Stimulated activated naive CD4-positive, alpha-beta T cell treated with Interleukin-2 at 50 U/mL for 16 hours (primary cell): ENCODE results near the gene SYTL1.
A peak's percentile ranks its signal among the peaks of the same experiment; 100 is the strongest.

Source experiments
- DNase-seq: peaks from one replicate; lab custom pipeline; 2025; lab: John Stamatoyannopoulos, UW

Gene SYTL1, protein sequence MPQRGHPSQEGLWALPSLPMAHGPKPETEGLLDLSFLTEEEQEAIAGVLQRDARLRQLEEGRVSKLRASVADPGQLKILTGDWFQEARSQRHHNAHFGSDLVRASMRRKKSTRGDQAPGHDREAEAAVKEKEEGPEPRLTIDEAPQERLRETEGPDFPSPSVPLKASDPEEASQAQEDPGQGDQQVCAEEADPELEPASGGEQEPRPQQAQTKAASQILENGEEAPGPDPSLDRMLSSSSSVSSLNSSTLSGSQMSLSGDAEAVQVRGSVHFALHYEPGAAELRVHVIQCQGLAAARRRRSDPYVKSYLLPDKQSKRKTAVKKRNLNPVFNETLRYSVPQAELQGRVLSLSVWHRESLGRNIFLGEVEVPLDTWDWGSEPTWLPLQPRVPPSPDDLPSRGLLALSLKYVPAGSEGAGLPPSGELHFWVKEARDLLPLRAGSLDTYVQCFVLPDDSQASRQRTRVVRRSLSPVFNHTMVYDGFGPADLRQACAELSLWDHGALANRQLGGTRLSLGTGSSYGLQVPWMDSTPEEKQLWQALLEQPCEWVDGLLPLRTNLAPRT

DNA sequence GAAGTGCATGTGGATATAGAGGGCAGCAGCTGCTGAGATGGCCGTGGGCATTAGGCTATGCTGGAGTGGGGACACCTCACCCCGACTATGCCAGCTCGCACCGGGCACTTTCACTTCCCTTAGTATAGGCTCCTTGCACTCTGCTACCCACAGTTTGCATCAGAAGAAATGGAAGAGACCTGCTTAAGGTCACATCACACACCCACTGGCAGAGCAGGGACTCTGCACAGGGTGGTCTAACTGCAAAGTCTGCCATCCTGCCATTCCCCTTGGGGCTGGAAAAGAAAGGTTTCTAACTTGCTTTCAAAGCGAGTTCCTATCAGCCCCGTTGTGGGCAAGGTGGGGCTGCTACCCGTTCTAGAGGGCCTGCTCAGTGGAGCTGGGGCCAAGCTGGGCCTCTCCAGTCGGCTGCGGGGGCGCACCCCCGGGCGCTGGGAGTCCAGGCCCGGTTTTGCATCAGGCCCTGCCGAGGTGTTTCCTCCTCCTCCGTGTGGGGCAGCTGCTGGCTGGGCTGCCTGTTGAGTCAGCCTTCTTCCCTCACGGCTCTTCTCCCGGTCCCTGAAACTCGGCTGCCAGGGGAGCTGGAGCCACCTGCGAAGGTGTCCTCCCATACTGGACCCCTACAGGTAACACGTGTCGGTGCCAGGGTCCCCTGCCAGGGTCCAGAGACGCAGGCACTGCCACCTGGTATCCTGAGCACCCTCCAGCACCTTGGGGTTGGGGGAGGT, at the start of gene SYTL1:
TSS of gene SYTL1 (plus strand) at position 498 of the 728 bp plus-strand sequence. CDS start 3,313 bp downstream, outside the sequence.
- DNase-seq: peak; percentile 55

DNA sequence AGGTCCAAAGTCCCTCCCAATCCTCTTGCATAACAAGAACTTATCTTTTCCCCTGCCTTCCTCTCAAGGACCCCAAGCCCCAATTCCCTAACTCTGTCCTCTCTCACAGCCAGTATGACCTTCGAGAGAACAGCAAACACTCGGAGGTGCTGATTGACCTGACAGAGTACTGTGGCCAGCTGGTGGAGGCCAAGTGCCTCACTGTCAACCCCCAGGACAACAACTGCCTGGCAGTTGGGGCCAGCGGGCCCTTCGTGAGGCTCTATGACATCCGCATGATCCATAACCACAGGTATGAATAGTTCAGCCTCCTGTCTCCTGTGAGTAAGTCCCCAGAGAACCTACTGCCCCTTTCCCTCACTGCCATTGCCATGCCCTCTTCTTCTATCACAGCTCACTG, 49.7 kb upstream of the SYTL1 start:
- DNase-seq: no peak

DNA sequence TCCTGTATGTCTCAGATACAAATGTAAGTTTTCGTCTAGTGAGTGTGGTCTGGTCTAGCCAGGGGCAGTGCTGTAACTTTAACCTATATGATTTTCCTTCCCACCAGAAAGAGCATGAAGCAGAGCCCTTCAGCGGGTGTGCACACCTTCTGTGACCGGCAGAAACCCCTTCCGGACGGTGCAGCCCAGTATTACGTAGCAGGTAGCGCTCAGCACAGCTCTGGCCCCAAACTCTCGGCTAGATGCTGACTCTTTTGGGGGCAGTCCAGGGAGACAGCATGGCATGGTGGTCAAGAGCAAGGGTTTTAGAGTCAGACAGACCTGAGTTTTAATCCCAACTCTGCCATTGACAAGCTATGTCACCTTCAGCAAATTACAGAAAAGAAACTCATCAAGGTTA, 47.9 kb upstream of the SYTL1 start:
- DNase-seq: no peak

DNA sequence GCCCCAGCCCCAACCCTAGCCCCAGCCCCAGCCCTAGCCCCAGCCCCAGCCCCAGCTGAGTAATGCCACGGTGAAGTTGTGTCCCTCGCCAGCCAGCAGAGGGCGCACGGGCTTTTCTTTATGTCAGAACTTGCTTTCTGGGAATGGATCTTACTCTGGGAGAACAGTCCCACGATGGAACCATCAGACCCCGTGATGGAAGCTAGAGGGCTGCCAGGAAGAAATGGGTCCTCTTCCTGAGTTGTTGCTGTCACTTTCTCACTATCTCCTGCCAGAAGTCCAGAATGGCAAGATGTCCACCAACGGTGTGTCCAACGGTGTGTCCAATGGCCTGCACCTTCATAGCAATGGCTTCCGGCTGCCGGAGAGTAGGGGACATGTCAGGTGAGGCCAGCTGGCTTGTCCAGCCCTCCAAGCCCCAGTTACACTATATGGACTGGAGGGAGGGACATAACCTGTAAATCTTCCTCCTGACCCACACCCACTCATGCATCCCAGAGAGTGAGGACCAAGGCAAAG, 45.0 kb upstream of the SYTL1 start:
- DNase-seq: peak; percentile 63

DNA sequence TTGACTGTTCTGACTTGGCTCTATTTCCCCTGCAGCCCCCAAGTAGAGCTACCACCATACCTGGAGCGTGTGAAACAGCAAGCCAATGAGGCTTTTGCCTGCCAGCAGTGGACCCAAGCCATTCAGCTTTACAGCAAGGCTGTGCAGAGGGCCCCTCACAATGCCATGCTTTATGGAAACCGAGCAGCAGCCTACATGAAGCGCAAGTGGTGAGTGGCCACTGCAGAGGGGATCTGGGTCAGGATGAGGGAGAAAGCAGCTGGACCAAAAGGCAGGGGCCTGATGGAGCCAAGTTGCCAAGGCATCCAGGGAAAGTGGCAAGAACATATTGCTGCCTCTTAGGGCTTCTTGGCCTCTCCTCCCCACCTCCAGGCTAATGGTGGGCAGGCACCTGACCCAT, 43.9 kb upstream of the SYTL1 start:
- DNase-seq: no peak

DNA sequence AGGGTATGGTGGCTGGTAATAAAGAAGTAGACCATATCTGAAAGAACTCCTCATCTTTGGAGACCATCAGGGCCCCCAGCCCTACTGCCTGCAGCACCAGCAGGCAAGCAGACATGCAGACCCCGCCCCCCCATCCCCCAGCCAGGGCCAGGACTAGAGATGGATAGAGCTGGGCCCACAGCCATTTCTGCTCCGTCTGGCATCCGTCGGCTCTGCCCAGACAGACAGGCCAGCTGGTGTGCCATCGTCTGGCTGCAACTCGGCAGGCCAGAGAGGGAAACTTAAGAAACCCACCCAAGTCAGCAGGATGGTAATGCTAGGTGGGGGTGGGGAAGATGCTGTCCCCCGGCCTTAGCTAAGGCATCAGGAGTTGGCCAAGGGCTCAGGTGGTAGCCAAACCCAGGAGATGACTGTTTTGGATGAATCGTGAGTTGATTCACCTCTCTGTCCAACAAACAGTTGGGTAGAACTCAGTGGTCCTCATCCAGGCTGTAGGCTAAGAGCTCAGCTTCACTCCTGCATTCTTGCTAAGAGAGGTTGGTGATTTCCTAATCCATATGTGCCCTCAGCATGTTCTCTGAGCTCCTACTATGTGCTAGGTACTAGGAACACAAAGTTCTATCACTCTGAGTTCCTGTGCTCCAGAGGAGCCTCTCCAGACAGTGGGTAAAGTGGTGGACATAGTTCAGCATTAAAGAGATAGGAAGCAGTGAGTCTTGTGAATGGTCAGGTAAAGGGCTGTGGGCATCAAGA, 43.0 kb upstream of the SYTL1 start:
- DNase-seq: no peak

DNA sequence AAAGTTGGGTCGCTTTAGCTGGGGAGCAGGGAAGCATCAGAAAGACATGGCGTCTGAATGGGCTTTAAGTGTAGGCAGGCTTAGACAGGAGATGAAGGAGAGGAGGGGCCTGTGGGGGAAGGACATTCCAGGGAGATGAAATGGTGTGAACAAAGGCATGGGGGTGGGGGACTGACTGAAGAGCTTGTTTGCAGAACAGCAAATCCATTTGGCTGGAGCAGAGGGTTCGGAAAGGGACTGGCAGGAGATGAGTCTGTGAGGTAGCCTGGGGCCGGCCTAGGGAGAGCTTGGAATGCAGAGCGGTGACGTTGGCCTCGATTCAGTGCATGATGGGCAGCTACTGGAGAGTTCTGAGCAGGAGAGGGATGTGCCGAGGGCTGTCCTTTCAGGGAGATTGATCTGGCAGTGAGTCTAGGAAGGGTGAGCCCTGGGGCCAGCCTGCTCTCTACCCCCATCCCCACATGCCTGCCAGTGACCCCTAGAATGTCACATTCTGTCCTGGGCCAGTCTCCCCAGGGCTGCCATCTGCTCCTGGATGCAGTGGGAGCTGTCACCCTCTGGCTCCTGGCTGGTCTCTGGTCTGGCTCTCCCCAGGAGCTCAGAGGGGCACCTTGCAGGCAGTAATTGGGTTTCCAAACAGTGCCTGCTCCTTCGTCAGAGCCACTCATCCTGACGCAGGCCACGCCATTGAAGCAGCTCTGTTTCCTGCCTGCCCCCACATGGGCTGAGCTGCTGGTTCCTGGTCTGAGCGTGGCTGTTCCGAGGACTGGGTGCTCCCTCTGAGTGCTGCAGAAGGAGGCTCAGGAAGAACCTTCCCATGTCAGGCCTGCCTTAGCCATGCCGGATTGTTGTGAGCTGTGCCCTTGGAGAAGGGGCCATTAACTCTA, 42.2 kb upstream of the SYTL1 start:
- DNase-seq: no peak

DNA sequence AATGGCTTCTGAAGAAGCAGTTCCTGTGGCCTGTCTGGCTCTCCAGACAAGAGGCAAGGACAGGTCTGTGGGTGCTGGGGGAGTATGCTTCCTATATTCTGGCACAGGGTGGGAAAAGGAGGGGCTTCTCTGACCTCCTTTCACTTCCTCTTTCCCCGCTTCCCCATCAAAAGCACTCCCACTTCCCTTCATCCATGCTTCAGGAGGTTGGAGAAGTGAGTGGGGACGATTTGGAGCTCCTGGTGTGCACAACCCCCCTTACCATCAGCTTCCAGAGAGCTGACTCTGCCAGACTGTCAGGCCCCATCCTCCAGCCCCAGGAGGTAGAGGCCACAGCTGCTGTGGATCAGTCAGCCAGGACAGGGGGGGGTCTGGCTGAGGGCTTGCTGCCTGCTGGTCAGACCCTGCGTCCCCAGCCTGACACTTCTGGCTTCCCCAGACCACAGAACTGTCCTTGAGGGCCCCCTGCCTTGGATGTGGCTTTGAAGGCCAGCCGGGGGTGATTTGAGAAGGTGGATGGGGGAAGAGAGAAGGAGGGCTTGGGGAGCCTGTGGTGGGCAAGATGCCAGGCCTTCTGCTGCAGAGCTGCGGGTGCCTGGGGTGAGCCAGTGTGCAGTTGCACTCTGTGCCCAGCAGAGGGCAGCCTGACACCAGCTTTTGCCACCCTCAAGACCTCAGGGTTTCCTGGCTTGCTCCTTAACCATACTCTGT, 41.3 kb upstream of the SYTL1 start:
- peak; percentile 49 for DNase-seq

DNA sequence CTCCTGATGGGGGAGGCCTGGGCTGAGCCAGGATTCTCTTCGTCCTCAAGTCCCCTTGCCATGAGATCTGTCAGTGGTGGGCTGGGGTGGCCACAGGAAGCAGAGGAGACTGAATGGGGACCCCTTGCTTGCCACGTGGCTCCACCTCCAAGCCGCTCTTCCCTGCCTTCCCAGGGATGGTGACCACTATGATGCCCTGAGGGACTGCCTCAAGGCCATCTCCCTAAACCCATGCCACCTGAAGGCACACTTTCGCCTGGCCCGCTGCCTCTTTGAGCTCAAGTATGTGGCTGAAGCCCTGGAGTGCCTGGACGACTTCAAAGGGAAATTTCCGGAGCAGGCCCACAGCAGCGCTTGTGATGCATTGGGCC, 40.8 kb upstream of the SYTL1 start:
- DNase-seq: no peak

DNA sequence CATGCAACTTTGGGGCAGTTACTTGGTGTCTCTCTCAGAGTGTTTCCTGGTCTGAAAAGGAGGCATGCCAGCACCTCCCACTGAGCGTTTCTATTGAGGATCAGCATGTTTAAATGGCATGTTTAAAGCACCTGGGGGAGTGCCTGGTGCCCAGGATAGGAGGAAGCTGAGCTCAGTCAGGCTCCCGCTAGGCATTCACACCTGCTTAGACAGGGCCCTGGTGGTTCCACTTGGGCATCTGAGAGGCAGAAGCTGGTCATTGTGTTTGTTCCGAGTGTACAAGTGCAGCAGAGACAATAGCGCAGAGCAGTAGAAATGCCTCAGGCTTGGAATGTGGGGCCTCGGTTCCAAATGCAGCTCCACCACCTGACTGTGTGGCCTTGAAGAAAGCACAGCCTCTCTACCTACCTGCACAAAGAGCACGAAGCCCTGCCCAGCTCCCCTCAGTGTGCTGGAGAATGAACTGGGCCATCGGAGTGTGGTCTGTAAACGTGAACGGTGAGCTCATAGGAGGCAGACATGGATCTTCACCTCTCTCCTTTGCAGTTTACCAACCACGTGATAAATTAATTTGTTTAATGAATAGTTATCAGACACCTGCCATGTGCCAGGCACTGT, 40.1 kb upstream of the SYTL1 start:
- no peak for DNase-seq

DNA sequence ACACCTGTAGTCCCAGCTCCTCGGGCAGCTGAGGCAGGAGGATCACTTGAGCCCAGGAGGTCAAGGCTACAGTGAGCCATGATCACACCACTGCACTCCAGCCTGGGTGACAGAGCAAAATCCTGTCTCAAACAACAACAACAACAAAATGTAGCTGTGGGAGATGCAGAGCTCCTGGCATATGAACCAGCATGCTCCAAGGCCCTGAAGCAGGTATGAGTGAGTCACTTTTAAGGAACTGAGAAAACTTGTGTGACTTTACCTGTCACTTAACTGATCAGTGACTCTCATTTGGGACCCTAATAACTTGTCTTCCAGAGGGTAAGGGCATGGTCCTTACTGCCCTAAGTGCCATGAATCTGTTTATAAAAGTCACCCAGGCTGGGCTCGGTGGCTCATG, 39.2 kb upstream of the SYTL1 start:
- no peak for DNase-seq

DNA sequence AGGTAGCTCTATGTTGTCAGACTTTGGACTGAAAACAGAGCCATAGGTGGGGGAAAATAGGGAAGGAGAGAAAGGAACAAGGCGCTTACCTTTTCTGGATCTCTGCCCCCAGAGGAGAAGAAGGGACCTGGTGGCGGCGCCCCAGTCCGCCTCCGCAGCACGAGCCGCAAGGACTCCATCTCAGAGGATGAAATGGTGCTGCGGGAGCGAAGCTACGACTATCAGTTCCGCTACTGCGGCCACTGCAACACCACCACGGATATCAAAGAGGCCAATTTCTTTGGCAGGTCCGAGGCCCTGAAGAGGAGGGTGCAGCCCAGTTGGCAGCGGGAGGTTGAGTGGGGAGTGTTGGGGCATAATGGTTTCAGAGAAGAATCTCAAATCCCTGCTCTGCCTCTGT, 38.3 kb upstream of the SYTL1 start:
- DNase-seq: no peak

DNA sequence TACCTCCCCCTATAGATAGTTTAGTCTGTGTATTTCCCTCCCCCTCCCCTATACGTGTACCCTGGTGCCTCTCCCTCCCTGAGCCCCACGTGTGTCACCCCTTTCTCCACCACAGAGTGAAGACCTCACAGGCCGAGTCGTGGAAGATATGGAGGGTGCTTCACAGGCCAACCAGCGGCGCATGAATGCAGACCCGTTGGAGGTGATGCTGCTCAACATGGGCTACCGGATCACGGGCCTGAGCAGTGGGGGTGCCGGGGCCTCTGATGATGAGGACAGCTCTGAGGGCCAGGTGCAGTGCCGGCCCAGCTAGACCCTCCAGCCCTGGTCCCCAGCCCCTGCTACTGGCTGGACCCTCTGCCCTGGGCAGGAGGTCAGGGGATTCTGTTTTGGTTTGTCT, 35.8 kb upstream of the SYTL1 start:
- no peak for DNase-seq

DNA sequence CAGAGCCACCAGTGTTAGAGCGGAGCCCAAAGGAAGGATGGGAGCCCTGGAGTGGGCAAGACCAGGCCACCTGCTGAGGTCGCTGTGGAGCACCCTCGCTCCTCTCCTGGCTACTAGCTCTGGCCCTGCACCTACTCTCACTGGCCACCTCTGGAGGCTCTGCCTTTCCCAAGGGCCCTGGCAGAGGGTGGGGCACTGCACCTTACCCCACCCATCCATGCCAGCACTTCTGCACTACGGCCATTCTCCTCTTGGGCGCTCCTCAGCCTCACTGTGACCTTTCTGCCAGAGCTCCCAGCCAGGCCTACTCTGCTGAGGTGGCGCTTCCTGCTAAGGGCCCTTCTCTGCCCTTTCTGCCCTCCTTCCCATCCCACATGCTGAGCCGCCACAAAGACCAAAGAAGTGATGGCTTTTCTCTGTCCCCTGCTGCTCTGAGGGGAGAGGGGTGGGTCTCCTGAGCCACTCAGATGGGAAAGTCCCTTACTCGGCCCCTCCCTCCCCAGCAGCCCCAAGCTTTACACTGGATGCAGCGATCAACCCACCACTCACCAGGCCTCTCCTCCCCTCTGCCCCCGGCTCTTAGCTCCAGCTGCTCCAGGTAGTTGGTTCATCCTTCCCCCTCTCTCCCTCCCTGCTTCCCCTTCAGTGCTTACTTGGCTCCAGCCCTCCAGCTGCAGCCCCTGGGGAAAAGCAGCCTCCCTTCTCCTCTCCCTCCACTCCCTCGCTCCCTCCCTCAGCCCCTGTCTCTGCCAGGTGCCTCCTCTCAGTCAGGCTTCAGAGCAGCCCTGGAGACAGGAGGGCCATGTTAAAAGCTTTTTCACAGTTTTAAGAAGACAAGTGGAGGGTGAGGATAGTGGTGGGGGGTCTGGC, 34.7 kb upstream of the SYTL1 start:
- no peak for DNase-seq

DNA sequence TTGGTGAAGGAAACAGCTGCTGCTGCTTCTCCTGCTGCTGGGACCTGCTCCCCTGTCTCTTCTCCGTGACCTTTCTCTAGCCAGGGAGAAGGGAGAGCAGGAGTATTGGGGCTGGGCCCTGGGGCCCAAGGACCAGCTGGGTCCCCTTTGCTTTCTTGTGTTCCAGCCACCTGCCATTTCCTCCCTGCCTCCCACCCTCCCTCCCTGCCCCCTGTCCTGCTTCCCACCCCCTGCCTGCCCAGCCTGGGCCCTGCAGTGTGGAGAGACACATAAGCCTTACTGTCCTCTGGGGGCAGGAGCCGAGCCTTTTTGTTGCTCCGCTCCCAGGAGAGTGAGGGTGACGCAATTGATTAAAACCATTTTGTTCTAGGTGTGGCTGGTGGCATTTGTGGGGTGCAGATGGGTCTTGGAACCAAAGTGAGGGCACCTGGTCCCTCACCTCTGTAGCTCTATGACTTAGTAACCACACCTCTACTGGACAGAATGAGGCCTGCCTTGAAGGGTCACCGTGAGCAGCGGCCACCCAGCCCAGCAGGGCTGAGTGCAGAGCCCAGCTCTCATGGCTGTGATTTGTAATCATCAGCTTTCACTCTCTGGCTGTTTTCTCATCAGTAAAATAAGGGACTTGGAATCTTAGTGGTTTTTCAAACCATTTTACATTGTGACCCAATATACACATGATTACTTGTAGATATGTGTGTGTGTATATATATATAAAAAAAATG, 33.8 kb upstream of the SYTL1 start:
- no peak for DNase-seq

DNA sequence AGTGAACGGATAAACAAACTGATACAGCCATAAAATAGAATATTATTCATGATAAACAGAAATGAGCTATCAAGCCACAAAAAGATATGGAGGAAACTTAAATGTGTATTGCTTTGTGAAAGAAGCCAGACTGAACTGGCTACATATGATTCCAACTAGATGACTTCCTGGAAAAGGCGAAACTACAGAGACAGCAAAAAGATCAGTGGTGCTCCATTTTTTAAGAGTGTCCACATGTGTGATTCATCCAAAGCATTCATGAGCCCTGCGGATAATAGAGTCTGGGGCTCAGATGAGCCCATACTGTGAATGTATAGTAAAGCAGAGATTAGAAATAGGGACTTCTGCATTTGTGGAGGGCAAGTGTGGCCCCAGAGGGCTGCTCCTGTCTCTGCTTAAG, 27.7 kb upstream of the SYTL1 start:
- no peak for DNase-seq

DNA sequence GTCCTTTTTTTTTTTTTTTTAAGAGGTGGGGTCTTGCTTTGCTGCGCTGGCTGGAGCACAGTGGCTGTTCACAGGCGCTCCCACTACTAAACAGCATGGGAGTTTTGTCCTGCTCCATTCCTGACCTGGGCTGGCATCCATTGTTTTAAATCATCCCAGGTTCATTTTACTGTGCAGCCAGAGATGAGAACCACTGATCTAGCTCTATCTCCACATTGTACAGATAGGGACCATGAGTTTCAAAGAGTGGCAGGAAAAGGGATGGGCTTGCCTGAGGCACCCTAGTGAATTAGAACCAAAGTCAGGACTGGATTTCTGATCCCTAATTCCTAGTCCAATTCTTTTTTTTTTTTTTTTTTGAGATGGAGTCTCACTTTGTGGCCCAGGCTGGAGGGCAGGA, 27.1 kb upstream of the SYTL1 start:
- DNase-seq: no peak

DNA sequence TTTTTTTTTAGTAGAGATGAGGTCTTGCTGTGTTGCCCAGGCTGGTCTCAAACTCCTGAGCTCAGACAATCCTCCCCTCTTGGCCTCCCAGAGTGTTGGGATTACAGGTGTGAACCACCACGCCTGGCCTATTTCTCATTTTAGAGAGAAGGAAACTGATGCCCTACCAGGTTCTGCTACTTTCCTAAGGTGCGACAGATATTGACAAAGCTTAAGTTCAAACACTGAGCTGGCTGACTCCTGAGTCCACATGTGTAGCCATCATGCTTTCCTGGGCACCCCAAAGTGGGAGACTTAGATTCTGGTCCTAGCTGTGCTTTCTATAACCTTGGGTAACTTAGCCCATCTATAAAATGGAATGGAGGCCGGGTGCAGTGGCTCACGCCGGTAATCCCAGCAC, 25.0 kb upstream of the SYTL1 start:
- no peak for DNase-seq

DNA sequence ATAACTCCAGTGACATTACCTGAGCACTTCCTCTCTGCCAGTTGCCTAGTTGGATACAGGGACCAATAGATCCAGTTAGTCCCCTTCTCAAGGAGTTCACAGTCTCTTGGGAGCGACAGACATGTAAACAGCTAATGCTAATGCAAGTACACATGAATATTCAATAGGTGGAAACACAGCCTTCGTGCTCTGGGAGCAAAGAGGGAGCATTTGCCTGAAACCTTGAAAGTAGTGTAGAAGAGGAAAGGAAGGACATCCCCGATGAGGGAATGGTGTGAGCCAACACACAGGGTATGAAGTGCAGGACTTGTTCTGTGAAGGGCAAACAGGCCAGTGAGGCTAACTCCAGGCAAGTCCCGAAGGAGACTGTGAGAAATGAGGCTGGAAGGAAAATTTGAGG, 23.7 kb upstream of the SYTL1 start:
- no peak for DNase-seq
